ENCODE data around the gene CFAP90. TPM values are rescaled to one million over a fixed set of nuclear protein-coding genes. Genes with fewer than 3 reads are reported as not detected.

Gene CFAP90
- total RNA-seq: not detected in 2 replicates

- ChIA-PET CTCF (no interaction called here), POLR2A (interaction anchor here (0.6 to 2.1 kb wide), 2 partner anchors 10 to 19 kb away, joined by 3 to 12 read pairs; partner anchors contain the start of genes FASTKD3 and MTRR)
- H3K27ac Mint-ChIP-seq: no peak within 1 kb of the TSS
- peak; percentile 86 for ATAC-seq (ENCODE audit: low read depth)
- intact Hi-C loops (cut with micrococcal nuclease): loop anchor here (1.0 kb wide), 1 partner anchor 19 kb away; the partner anchor contains the start of genes FASTKD3 and MTRR
- peaks cover 3% of the 10 kb centered on the region for H3K9me3 Mint-ChIP-seq
- TF ChIP-seq, protein P1, sequence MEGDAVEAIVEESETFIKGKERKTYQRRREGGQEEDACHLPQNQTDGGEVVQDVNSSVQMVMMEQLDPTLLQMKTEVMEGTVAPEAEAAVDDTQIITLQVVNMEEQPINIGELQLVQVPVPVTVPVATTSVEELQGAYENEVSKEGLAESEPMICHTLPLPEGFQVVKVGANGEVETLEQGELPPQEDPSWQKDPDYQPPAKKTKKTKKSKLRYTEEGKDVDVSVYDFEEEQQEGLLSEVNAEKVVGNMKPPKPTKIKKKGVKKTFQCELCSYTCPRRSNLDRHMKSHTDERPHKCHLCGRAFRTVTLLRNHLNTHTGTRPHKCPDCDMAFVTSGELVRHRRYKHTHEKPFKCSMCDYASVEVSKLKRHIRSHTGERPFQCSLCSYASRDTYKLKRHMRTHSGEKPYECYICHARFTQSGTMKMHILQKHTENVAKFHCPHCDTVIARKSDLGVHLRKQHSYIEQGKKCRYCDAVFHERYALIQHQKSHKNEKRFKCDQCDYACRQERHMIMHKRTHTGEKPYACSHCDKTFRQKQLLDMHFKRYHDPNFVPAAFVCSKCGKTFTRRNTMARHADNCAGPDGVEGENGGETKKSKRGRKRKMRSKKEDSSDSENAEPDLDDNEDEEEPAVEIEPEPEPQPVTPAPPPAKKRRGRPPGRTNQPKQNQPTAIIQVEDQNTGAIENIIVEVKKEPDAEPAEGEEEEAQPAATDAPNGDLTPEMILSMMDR (IDR thresholded peaks at IDR 0.05): no peak
- peaks cover 18% of the 10 kb centered on the region for H3K27me3 Mint-ChIP-seq
- H3K36me3 Mint-ChIP-seq (ENCODE audit: low read depth): no peaks in the 10 kb centered on the region
- peaks cover 19% of the 10 kb centered on the region for H3K4me1 Mint-ChIP-seq
- H3K4me3 Mint-ChIP-seq: peak within 1 kb of the TSS; percentile 86
- DNase-seq: peak; percentile 39
Observed at GRCh38 chr5:7850395-7851239, at the start of gene CFAP90. Gene CFAP90 (minus strand): TSS chr5:7851133. CDS start chr5:7851021, 112 bp downstream.

GRCh38 chr5:7897014-7897600 lies 46.2 kb upstream of the CFAP90 start:
- no peaks in the 10 kb centered on the region for H3K27me3 Mint-ChIP-seq
- DNase-seq (no peak), ATAC-seq (ENCODE audit: low read depth) (no peak)
- no peak overlapping the region for H3K4me3 Mint-ChIP-seq
- peaks cover 7% of the 10 kb centered on the region for H3K4me1 Mint-ChIP-seq
- intact Hi-C loops (cut with micrococcal nuclease): no loop called here
- CTCF ChIA-PET: interaction anchor here (1.0 kb wide), 1 partner anchor 10 kb away, joined by 3 read pairs; no protein-coding TSS in a partner anchor
- peaks cover 88% of the 10 kb centered on the region for H3K36me3 Mint-ChIP-seq (ENCODE audit: low read depth)
- H3K9me3 Mint-ChIP-seq: no peaks in the 10 kb centered on the region
- POLR2A ChIA-PET: no interaction called here
- TF ChIP-seq, protein P1 (IDR thresholded peaks at IDR 0.05): no peak
- H3K27ac Mint-ChIP-seq: no peak overlapping the region

DNA sequence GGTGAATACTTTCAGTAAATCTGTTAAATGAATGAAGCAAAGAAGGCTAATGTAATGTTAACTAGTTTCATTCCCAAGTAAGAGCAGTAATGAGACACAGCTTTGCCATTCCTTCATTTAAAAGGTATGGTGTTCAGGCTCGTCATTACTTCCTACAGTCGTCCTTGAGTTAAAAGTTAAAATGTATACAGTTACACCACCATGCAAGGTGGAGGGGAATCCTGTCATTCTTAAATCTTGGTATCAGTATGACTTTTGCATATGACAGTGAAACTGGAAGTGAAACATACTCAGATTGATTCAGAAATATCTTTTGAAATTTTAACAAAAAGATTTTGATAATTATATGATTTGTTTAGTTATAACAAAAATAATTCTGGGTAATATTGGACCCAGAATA lies 43.9 kb upstream of the CFAP90 start:
- ATAC-seq (ENCODE audit: low read depth): no peak
- DNase-seq: no peak
- Mint-ChIP-seq H3K4me1 (peaks cover 7% of the 10 kb centered on the region), H3K9me3 (no peaks in the 10 kb centered on the region), H3K4me3 (no peak overlapping the region), H3K27ac (no peak overlapping the region), H3K36me3 (ENCODE audit: low read depth) (peaks cover 89% of the 10 kb centered on the region), H3K27me3 (no peaks in the 10 kb centered on the region)
- CTCF ChIA-PET: no interaction called here
- intact Hi-C loops (cut with micrococcal nuclease): no loop called here
- POLR2A ChIA-PET: no interaction called here
- TF ChIP-seq, protein P1 (IDR thresholded peaks at IDR 0.05): no peak

DNA sequence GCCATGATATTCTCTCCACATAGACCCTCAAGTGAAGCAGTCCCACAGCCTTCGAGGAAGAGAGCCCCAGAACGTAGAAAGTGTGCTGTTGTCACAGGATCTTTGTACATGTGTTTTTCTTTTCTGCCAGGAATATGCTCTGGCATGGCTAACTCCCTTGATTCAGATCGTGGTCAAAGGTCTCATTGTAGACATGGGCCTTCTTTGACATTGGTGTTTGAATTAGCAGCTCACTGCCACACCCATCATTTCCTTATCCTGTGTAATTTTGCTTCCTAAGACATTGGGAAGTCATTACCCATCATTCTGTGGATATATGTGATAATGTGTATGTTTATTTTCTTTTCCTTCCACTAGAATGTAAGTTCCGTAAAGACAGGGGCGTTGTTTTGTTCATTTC lies 43.5 kb upstream of the CFAP90 start:
- no peaks in the 10 kb centered on the region for H3K9me3 Mint-ChIP-seq
- intact Hi-C loops (cut with micrococcal nuclease): no loop called here
- POLR2A ChIA-PET: no interaction called here
- CTCF ChIA-PET: no interaction called here
- ATAC-seq (ENCODE audit: low read depth): no peak
- no peak overlapping the region for H3K4me3 Mint-ChIP-seq
- H3K27ac Mint-ChIP-seq: no peak overlapping the region
- H3K4me1 Mint-ChIP-seq: peaks cover 7% of the 10 kb centered on the region
- H3K27me3 Mint-ChIP-seq: no peaks in the 10 kb centered on the region
- DNase-seq: no peak
- peaks cover 89% of the 10 kb centered on the region for H3K36me3 Mint-ChIP-seq (ENCODE audit: low read depth)
- TF ChIP-seq, protein P1 (IDR thresholded peaks at IDR 0.05): no peak

DNA sequence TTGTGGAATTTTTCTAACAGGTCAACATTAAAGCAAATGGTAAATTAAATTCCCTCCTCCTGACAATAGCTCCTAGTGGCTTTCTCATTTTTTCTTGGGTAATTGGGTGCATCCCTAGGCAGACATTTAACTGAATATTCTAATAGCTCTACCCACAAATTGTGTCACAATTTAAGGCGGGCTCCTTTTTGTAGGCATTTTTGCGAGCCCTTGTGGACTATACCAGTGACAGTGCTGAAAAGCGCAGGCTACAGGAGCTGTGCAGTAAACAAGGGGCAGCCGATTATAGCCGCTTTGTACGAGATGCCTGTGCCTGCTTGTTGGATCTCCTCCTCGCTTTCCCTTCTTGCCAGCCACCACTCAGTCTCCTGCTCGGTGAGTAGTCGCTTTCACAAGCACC lies 38.0 kb upstream of the CFAP90 start:
- Mint-ChIP-seq H3K27me3 (no peaks in the 10 kb centered on the region), H3K36me3 (ENCODE audit: low read depth) (peaks cover 78% of the 10 kb centered on the region), H3K9me3 (no peaks in the 10 kb centered on the region), H3K4me3 (no peak overlapping the region), H3K4me1 (peaks cover 3% of the 10 kb centered on the region), H3K27ac (no peak overlapping the region)
- intact Hi-C loops (cut with micrococcal nuclease): no loop called here
- TF ChIP-seq, protein P1 (IDR thresholded peaks at IDR 0.05): no peak
- POLR2A ChIA-PET: no interaction called here
- no peak for DNase-seq
- CTCF ChIA-PET: no interaction called here
- ATAC-seq (ENCODE audit: low read depth): no peak
